Kidney (tissue), 14 donors: ENCODE data around the gene AGFG1. TPM values are rescaled to one million over a fixed set of nuclear protein-coding genes. Genes with fewer than 3 reads are reported as not detected.

Experiments
- DNase-seq, 5 donors: peaks; one replicate each; pipeline ENCODE4 v3.0.0-alpha.2; 2013 to 2020
- FAIRE-seq: peaks from 2 replicates; lab custom pipeline; 2012; peaks lifted over from hg19 to GRCh38; lab: Jason Lieb, UNC
- H3K27ac ChIP-seq, 2 donors: one replicate each; pipeline ENCODE4 v1.7.0; 2013; ENCODE audit warnings: low read depth in 2 of 2, low read length in 2 of 2, inconsistent platforms in 1 of 2
- H3K27me3 ChIP-seq: one replicate; pipeline ENCODE4 v1.7.1; 2013; ENCODE audit warnings: low read length, inconsistent platforms; ENCODE audit not compliant: control insufficient read depth, insufficient read depth
- H3K36me3 ChIP-seq, 3 donors: one replicate each; pipeline versions ENCODE4 v1.7.0 to v1.7.1; 2013; ENCODE audit warnings: low read length in 3 of 3, control low read depth in 1 of 3, inconsistent platforms in 1 of 3; ENCODE audit not compliant: insufficient read depth in 3 of 3, control insufficient read depth in 2 of 3
- H3K4me1 ChIP-seq, 3 donors: one replicate each; pipeline versions ENCODE4 v1.7.0 to v1.7.1; 2013; ENCODE audit warnings: low read length in 3 of 3, inconsistent platforms in 1 of 3, low read depth in 1 of 3; ENCODE audit not compliant: control insufficient read depth in 2 of 3, insufficient read depth in 2 of 3
- H3K4me3 ChIP-seq, 3 donors: one replicate each; pipeline versions ENCODE4 v1.7.0 to v1.8.1; 2013; ENCODE audit warnings: low read length in 3 of 3, control low read depth in 1 of 3, inconsistent platforms in 1 of 3
- H3K9ac ChIP-seq, 3 donors: one replicate each; pipeline versions ENCODE4 v1.7.0 to v1.7.1; 2013; ENCODE audit warnings: low read length in 3 of 3, control low read depth in 1 of 3, inconsistent platforms in 1 of 3
- H3K9me3 ChIP-seq, 3 donors: one replicate each; pipeline versions ENCODE4 v1.7.0 to v1.7.1; 2013; ENCODE audit warnings: low read length in 3 of 3, control low read depth in 1 of 3, inconsistent platforms in 1 of 3; ENCODE audit not compliant: control insufficient read depth in 2 of 3, insufficient read depth in 1 of 3
- intact Hi-C: fragments of 100-400 bp; cut with DNase I; formaldehyde crosslinking; loops from one replicate; pipeline ENCODE4 v1.11.1; 2022
- polyA plus RNA-seq: library from polyadenylated mRNA; stranded (reverse); fragments of 350-450 nt; fragmentation: Illumina TruSeq; extraction: RNeasy Lipid Tissue Mini Kit (QIAGEN cat#74804); gene quantifications from one replicate; pipeline ENCODE4 v1.2.3, GENCODE V29; 2014; ENCODE audit warnings: low read depth, low replicate concordance; ENCODE audit not compliant: insufficient read depth
- total RNA-seq: library from RNA; stranded (reverse); fragmentation: NEBNext Ultra II Directional; extraction: Animal tissue kit (Norgen Biotek cat#: 25700); gene quantifications from one replicate; pipeline ENCODE4 v1.2.1, GENCODE V29; 2021
- TF ChIP-seq, protein P1 (sequence below): IDR thresholded peaks from 3 replicates; pipeline ENCODE4 v1.5.1; 2012; ENCODE audit warnings: mild to moderate bottlenecking, moderate library complexity, borderline replicate concordance; ENCODE audit not compliant: insufficient read depth; ENCODE audit errors: extremely low read depth
- donor health status: control.
- donor health status: control.
- donor health status: control.
- donor health status: control.
- donor health status: control.
- donor health status: DM: yes; HTN: yes; CAD: no.
- donor health status: Normal renal cell carcinoma (clear cell type).

Gene AGFG1
- total and polyA plus RNA-seq, 2 donors from 2014 or later, result 36.6 to 98.9 TPM

DNA sequence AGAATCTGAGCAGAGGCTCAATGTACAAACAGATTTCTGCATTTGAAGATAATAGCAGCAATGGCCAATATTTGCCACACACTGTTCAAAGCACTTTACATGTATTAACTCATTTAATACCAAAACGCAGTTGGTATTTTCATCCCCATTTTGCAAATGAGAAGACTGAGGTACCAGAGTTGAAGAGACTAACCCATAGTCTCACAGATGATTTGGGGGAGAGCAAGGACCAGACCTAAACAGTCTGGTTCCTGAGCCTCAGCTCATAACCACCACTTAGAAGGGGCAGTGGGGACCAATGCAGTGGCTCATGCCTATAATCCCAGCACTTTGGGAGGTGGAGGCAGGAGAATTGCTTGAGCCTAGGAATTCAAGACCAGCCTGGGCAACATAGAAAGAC is 18.1 kb upstream of the AGFG1 start:
- Histone ChIP-seq H3K27me3 (no peaks in the 10 kb centered on the region), H3K4me3 (no peak overlapping the region), H3K27ac (no peak overlapping the region), H3K9ac (no peak overlapping the region), H3K9me3 (no peaks in the 10 kb centered on the region), H3K4me1 (peaks cover 0 to 5% (median 0%) of the 10 kb centered on the region in 3 donors), H3K36me3 (no peaks in the 10 kb centered on the region)
- intact Hi-C loops, result no loop called here
- DNase-seq (no peak), FAIRE-seq (no peak)
- TF ChIP-seq, protein P1, sequence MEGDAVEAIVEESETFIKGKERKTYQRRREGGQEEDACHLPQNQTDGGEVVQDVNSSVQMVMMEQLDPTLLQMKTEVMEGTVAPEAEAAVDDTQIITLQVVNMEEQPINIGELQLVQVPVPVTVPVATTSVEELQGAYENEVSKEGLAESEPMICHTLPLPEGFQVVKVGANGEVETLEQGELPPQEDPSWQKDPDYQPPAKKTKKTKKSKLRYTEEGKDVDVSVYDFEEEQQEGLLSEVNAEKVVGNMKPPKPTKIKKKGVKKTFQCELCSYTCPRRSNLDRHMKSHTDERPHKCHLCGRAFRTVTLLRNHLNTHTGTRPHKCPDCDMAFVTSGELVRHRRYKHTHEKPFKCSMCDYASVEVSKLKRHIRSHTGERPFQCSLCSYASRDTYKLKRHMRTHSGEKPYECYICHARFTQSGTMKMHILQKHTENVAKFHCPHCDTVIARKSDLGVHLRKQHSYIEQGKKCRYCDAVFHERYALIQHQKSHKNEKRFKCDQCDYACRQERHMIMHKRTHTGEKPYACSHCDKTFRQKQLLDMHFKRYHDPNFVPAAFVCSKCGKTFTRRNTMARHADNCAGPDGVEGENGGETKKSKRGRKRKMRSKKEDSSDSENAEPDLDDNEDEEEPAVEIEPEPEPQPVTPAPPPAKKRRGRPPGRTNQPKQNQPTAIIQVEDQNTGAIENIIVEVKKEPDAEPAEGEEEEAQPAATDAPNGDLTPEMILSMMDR, result no peak

- H3K9me3 ChIP-seq, result no peaks in the 10 kb centered on the region
- FAIRE-seq (no peak), DNase-seq (no peak)
- H3K27ac ChIP-seq, result no peak overlapping the region
- intact Hi-C loops, result no loop called here
- peaks cover 0 to 5% (median 0%) of the 10 kb centered on the region in 3 donors for H3K4me1 ChIP-seq
- no peaks in the 10 kb centered on the region for H3K27me3 ChIP-seq
- no peak overlapping the region for H3K4me3 ChIP-seq
- no peak overlapping the region for H3K9ac ChIP-seq
- TF ChIP-seq, protein P1, result no peak
- H3K36me3 ChIP-seq, result no peaks in the 10 kb centered on the region
Observed at GRCh38 chr2:227454323-227454860, 17.6 kb upstream of the AGFG1 start.

DNA sequence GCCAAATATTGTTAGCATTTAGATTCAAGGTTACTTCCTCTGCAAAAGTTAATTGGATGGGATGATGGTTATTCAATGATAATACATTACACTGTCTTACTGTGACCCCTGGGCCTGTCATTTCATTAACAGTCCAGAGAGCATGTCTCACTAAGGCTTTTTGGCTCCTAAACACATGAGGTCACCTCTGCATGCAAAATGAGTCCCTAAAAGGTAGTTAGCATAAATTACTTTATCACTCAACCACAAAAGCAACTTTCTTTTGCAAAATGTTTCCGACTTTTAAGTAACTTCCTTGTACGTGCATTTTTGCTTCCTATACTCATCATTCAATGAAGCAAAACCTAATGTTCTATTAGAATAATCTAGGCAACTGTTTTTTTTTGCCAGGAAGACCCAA is 16.8 kb upstream of the AGFG1 start:
- intact Hi-C loops, result no loop called here
- Histone ChIP-seq H3K27me3 (no peaks in the 10 kb centered on the region), H3K4me3 (no peak overlapping the region), H3K36me3 (no peaks in the 10 kb centered on the region), H3K4me1 (peaks cover 0 to 5% (median 0%) of the 10 kb centered on the region in 3 donors), H3K9me3 (no peaks in the 10 kb centered on the region), H3K9ac (no peak overlapping the region), H3K27ac (no peak overlapping the region)
- TF ChIP-seq, protein P1, result no peak
- DNase-seq (no peak), FAIRE-seq (no peak)

DNA sequence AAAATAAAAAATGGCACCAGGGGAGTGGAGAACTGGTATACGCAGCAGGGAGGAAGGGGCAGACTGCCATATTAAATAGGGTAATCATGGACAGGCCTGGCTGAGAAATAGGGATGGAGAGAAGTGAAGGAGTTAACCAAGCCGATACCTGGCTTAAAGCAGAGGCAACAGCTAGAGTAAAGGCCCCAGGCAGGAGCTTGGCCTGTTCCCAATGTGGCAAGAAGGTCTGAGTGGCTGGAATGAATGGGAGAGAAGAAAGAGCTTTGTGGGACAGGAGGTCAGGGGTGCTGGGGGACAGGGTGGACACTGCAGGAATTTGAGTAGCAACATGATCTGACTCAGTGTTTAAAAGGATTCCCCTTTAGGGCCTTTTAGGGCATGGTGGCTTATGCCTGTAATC is 15.9 kb upstream of the AGFG1 start:
- FAIRE-seq, result no peak
- Histone ChIP-seq H3K36me3 (no peaks in the 10 kb centered on the region), H3K4me3 (no peak overlapping the region), H3K27me3 (no peaks in the 10 kb centered on the region), H3K9me3 (no peaks in the 10 kb centered on the region), H3K4me1 (peaks cover 0 to 5% (median 0%) of the 10 kb centered on the region in 3 donors), H3K27ac (no peak overlapping the region), H3K9ac (no peak overlapping the region)
- TF ChIP-seq, protein P1, result no peak
- DNase-seq, result no peak
- intact Hi-C loops, result no loop called here
